ENCODE data around the gene PCBP3. TPM values are rescaled to one million over a fixed set of nuclear protein-coding genes. Genes with fewer than 3 reads are reported as not detected.

PCBP3 gene
- total RNA-seq, 4 donors from 2014 or later = 0.47 to 5.3 (median 1.0) TPM; not detected in 1

DNA sequence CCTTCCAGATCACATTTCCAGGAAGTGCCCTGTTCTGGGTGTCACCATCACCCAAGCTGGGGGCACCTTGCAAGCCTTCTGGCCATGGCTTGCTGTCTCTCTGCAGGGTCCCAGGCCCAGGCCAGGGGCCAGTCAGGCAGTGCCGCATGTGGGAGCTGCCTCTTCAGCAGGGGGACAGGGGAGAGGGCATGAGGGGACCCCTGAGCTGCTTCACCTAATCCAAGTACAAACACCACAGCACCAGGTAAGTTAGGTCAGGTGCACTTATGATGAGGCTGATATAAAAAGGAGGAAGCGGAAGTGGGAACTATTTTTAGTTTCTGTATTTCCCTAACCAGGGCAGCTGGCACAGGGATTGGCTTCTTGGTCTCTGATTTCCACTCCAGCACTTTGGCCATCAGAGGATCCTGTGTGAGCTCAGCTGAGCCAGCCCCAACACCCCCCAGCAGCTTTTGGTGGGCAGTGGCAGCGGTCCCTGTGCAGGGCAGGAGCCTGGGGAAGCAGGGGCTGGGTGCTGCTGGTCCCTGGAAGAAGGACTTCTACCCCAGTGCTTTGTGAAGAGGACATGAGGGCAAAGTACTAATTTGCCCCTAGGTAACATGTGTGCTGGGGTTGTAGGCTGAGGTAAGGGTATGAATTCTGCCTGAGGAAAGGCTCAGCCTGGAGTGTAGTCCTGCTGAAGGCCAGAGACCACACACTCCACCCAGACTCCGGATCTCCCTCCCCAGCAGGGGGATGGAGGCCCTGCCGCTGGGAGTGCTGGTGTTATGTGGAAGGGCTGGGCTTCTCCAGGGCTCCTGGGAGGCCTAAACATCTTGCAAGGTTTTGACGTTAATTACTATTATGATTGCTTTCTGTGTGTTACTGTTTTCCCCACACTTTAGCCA lies 3.3 kb upstream of the PCBP3 start:
- no peak for DNase-seq
- no peaks in the 10 kb centered on the region for H3K36me3 ChIP-seq
- peak overlapping the region in 2 of 4 donors; percentile 36 to 67 for H3K27ac ChIP-seq
- H3K4me1 ChIP-seq = peaks cover 0 to 45% (median 21%) of the 10 kb centered on the region in 3 donors
- H3K9me3 ChIP-seq = no peaks in the 10 kb centered on the region
- TF ChIP-seq, protein P1, sequence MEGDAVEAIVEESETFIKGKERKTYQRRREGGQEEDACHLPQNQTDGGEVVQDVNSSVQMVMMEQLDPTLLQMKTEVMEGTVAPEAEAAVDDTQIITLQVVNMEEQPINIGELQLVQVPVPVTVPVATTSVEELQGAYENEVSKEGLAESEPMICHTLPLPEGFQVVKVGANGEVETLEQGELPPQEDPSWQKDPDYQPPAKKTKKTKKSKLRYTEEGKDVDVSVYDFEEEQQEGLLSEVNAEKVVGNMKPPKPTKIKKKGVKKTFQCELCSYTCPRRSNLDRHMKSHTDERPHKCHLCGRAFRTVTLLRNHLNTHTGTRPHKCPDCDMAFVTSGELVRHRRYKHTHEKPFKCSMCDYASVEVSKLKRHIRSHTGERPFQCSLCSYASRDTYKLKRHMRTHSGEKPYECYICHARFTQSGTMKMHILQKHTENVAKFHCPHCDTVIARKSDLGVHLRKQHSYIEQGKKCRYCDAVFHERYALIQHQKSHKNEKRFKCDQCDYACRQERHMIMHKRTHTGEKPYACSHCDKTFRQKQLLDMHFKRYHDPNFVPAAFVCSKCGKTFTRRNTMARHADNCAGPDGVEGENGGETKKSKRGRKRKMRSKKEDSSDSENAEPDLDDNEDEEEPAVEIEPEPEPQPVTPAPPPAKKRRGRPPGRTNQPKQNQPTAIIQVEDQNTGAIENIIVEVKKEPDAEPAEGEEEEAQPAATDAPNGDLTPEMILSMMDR (IDR thresholded peaks at IDR 0.05) = no peak
- TF ChIP-seq POLR2A (IDR thresholded peaks at IDR 0.05) = no peak
- no peak overlapping the region for H3K4me3 ChIP-seq
- H3K27me3 ChIP-seq = peaks cover 0 to 75% (median 6%) of the 10 kb centered on the region in 4 donors
- 47 to 81% methylated on average over 2 to 4 of the region's 6 CpGs for WGBS, 2 donors
- intact Hi-C loops (cut with DNase I) = no loop called here

GRCh38 chr21:45640888-45641479 lies 2.5 kb upstream of the PCBP3 start:
- Histone ChIP-seq H3K9me3 (no peaks in the 10 kb centered on the region), H3K4me1 (peaks cover 0 to 45% (median 21%) of the 10 kb centered on the region in 3 donors), H3K4me3 (no peak overlapping the region), H3K36me3 (no peaks in the 10 kb centered on the region), H3K27me3 (peaks cover 0 to 81% (median 7%) of the 10 kb centered on the region in 4 donors), H3K27ac (peak overlapping the region in 2 of 4 donors; percentile 46 to 67)
- intact Hi-C loops (cut with DNase I) = no loop called here
- no peak for DNase-seq
- WGBS, 2 donors = 27 to 61% methylated on average over 2 to 10 of the region's 23 CpGs
- TF ChIP-seq, protein P1 (IDR thresholded peaks at IDR 0.05) = no peak
- TF ChIP-seq POLR2A (IDR thresholded peaks at IDR 0.05) = no peak

DNA sequence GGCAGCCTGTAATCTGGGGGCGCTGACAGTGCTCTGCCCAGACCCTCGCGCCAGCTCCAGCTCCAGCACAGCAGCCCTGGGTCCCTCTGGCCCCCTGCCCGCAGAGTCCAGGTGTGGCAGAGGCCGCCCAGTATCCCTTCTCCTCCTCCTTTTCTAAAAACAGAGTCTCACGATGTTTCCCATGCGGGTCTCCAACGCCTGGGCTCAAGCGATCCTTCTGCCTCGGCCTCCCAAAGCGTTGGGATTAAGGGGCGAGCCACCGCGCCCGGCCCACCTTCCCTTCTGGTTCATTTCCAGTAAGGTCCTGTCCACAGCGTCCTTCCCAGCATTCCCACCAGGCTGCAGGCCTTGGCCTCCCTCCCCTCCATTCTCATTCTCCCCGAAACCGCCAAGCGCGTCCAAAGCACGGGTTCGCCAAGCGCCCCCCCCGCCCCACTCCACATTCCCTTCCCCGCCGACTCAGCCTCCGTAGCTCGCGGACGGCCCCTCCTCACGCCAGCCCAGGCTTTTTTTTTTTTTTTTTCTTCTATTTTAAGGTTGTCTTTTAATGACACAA lies 2.0 kb upstream of the PCBP3 start:
- intact Hi-C loops (cut with DNase I) = no loop called here
- H3K27me3 ChIP-seq = peaks cover 0 to 87% (median 7%) of the 10 kb centered on the region in 4 donors
- no peak for DNase-seq
- H3K4me1 ChIP-seq = peaks cover 0 to 45% (median 21%) of the 10 kb centered on the region in 3 donors
- no peaks in the 10 kb centered on the region for H3K36me3 ChIP-seq
- WGBS, 2 donors = 70 to 84% methylated on average over 23 to 29 of the region's 31 CpGs
- no peaks in the 10 kb centered on the region for H3K9me3 ChIP-seq
- TF ChIP-seq POLR2A (IDR thresholded peaks at IDR 0.05) = no peak
- TF ChIP-seq, protein P1 (IDR thresholded peaks at IDR 0.05) = no peak
- H3K4me3 ChIP-seq = no peak overlapping the region
- peak overlapping the region in 2 of 4 donors; percentile 67 for H3K27ac ChIP-seq

- Histone ChIP-seq H3K27ac (peak overlapping the region in 3 of 4 donors; percentile 58 to 73 (median 67)), H3K27me3 (peaks cover 0 to 87% (median 7%) of the 10 kb centered on the region in 4 donors), H3K9me3 (no peaks in the 10 kb centered on the region), H3K4me3 (peak overlapping the region; percentile 6 to 76 (median 32)), H3K4me1 (peaks cover 0 to 45% (median 21%) of the 10 kb centered on the region in 3 donors), H3K36me3 (no peaks in the 10 kb centered on the region)
- WGBS, 2 donors = 0 to 23% methylated on average over 2 to 4 of the region's 91 CpGs
- TF ChIP-seq, protein P1 (IDR thresholded peaks at IDR 0.05) = no peak
- TF ChIP-seq POLR2A (IDR thresholded peaks at IDR 0.05) = no peak
- intact Hi-C loops (cut with DNase I) = no loop called here
- DNase-seq = no peak
Observed at GRCh38 chr21:45642122-45642813, 1.3 kb upstream of the PCBP3 start.
